Lower lobe of right lung (tissue), 2 donors: Measurements from ENCODE around the gene ZNF853. TPM values are rescaled to one million over a fixed set of nuclear protein-coding genes. Genes with fewer than 3 reads are reported as not detected.

Experiments used
- ATAC-seq, 2 donors: fragments of 200-7000 bp; cut with Tn5 transposase; one replicate each; pipeline ENCODE4 v1.9.1; 2020 to 2022; ENCODE audit warnings: mild to moderate bottlenecking in 2 of 2, moderate library complexity in 2 of 2
- DNase-seq: peaks from one replicate; pipeline ENCODE4 v3.0.0-alpha.2; 2020
- H3K27ac ChIP-seq: fragments of 200-600 bp; one replicate; pipeline ENCODE4 v1.8.0; 2022
- H3K27me3 ChIP-seq: fragments of 200-600 bp; one replicate; pipeline ENCODE4 v1.8.0; 2022; ENCODE audit warnings: low read depth
- H3K36me3 ChIP-seq: fragments of 200-600 bp; one replicate; pipeline ENCODE4 v1.8.0; 2022; ENCODE audit warnings: mild to moderate bottlenecking
- H3K4me1 ChIP-seq: fragments of 200-600 bp; one replicate; pipeline ENCODE4 v1.8.0; 2022
- H3K4me3 ChIP-seq: fragments of 200-600 bp; one replicate; pipeline ENCODE4 v1.8.0; 2022; ENCODE audit warnings: mild to moderate bottlenecking
- H3K9me3 ChIP-seq: fragments of 200-600 bp; one replicate; pipeline ENCODE4 v1.8.0; 2022
- intact Hi-C: fragments of 100-400 bp; cut with DNase I; formaldehyde crosslinking; loops from one replicate; pipeline ENCODE4 v1.11.0; 2022
- total RNA-seq: library from RNA; stranded (reverse); fragmentation: NEBNext Ultra II Directional; extraction: Animal tissue kit (Norgen Biotek cat#: 25700); gene quantifications from one replicate; pipeline ENCODE4 v1.2.1, GENCODE V29; 2021
- TF ChIP-seq, protein P1 (sequence below): fragments of 200-600 bp; IDR thresholded peaks from one replicate; pipeline ENCODE4 v1.8.0; 2022; ENCODE audit warnings: antibody characterized with exemption, mild to moderate bottlenecking
- donor health status: DM: no; HTN: yes; CAD: no; lungs with severe emphysema.

ZNF853 gene
- total RNA-seq, 1 donor from 2014 or later = 4.4 TPM

- intact Hi-C loops = no loop called here
- peak; percentile 85 to 91 for ATAC-seq
- H3K27me3 ChIP-seq = no peaks in the 10 kb centered on the region
- H3K4me1 ChIP-seq = peaks cover 24% of the 10 kb centered on the region
- TF ChIP-seq, protein P1, sequence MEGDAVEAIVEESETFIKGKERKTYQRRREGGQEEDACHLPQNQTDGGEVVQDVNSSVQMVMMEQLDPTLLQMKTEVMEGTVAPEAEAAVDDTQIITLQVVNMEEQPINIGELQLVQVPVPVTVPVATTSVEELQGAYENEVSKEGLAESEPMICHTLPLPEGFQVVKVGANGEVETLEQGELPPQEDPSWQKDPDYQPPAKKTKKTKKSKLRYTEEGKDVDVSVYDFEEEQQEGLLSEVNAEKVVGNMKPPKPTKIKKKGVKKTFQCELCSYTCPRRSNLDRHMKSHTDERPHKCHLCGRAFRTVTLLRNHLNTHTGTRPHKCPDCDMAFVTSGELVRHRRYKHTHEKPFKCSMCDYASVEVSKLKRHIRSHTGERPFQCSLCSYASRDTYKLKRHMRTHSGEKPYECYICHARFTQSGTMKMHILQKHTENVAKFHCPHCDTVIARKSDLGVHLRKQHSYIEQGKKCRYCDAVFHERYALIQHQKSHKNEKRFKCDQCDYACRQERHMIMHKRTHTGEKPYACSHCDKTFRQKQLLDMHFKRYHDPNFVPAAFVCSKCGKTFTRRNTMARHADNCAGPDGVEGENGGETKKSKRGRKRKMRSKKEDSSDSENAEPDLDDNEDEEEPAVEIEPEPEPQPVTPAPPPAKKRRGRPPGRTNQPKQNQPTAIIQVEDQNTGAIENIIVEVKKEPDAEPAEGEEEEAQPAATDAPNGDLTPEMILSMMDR = no peak
- DNase-seq = peak; percentile 79
- peak within 1 kb of the TSS; percentile 84 for H3K27ac ChIP-seq
- peaks cover 13% of the 10 kb centered on the region for H3K36me3 ChIP-seq
- no peaks in the 10 kb centered on the region for H3K9me3 ChIP-seq
- H3K4me3 ChIP-seq = peak within 1 kb of the TSS; percentile 86
These were observed 21.5 kb downstream of the ZNF853 start, which contains the start of gene ZNF316 for GRCh38 chr7:6636741-6637543. ZNF316 (plus strand) TSS chr7:6637318; CDS start chr7:6642410, 5,092 bp downstream.

DNA sequence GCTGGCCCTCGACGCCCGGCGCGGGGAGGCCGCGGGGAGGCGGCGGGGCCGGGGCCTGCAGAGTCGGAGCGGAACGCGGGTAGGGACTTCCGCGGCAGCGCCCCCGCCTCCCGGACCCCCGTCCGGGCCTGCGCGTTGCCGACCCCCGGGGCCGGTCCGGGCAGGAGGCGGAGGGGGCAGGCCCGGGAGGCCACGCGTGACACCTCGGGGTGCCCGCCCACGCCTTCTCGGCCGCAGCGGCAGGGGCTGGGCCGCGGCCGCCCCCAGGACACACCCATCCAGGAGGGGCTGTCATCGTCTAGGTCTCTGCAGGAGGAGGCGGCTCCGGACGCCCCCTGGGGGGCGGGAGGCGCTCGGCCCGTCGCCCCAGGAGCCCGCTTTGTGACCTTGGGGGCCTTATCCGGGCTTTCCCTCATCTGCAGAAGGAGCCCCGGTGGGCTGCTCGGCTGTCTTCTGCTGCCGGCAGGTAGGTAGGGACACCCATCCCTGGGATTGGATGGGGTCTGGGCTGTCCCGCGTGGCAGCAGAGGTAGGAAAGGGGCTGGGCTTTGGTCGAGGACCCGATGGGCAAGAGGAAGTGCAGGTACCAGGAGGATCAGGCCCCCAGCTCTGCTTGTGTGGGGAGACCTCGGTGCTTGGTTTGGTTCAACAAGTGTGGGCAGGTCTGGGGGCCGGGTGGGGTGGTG, 22.3 kb downstream of the ZNF853 start:
- peak; percentile 58 to 59 for ATAC-seq
- Histone ChIP-seq H3K27ac (peak overlapping the region; percentile 84), H3K36me3 (peaks cover 21% of the 10 kb centered on the region), H3K9me3 (no peaks in the 10 kb centered on the region), H3K4me1 (peaks cover 24% of the 10 kb centered on the region), H3K27me3 (no peaks in the 10 kb centered on the region), H3K4me3 (peak overlapping the region; percentile 86)
- TF ChIP-seq, protein P1 = peak; percentile 36
- intact Hi-C loops = no loop called here
- DNase-seq = peak; percentile 59

GRCh38 chr7:6639032-6639431, 23.6 kb downstream of the ZNF853 start:
- Histone ChIP-seq H3K36me3 (peaks cover 34% of the 10 kb centered on the region), H3K4me1 (peaks cover 24% of the 10 kb centered on the region), H3K27ac (no peak overlapping the region), H3K27me3 (no peaks in the 10 kb centered on the region), H3K9me3 (no peaks in the 10 kb centered on the region), H3K4me3 (no peak overlapping the region)
- no peak for ATAC-seq
- no peak for DNase-seq
- intact Hi-C loops = no loop called here
- TF ChIP-seq, protein P1 = no peak

DNA sequence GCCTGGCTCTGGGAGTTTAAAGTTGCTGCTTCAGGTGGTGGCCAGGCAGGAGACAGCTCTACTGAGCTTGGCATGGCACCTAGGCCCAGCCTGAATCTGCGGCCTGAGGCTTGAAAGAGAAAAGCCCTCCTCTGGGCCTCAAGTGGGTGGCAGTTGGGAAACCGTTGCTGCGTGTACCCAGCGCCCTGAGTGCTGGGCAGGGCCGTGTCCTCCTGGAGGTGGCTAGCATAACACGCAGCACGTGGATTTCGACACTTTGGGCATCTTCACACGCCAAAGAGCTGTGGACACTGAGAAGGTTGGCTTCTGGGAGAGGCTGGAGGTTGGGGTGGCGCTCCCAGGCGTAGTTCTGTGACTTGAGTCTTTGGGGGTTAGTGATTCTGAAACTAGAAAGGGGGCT, 24.2 kb downstream of the ZNF853 start:
- no peak overlapping the region for H3K27ac ChIP-seq
- intact Hi-C loops = no loop called here
- no peak overlapping the region for H3K4me3 ChIP-seq
- peaks cover 24% of the 10 kb centered on the region for H3K4me1 ChIP-seq
- peak; percentile 70 for DNase-seq
- peak in 1 of 2 donors; percentile 13 for ATAC-seq
- no peaks in the 10 kb centered on the region for H3K27me3 ChIP-seq
- peaks cover 40% of the 10 kb centered on the region for H3K36me3 ChIP-seq
- TF ChIP-seq, protein P1 = no peak
- H3K9me3 ChIP-seq = no peaks in the 10 kb centered on the region

DNA sequence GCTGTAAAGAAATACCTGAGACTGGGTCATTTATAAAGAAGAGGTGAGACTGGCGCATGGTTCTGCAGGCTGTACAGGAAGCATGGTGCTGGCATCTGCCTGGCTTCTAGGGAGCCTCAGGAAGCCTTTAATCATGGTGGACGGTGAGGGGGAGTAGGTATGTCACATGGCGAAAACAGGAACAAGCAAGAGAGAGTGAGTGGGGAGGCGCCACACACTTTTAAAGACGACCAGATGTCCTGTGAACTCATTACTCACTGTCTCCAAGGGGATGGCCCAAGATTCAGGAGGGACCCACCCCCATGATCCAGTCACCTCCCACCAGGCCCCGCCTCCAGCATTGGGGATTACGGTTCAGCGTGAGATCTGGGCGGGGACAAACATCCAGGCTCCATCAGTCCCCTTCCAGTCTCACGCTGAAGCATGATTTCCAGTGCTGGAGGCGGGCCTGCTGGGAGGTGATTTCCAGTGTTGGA, 24.9 kb downstream of the ZNF853 start:
- Histone ChIP-seq H3K36me3 (peaks cover 47% of the 10 kb centered on the region), H3K9me3 (no peaks in the 10 kb centered on the region), H3K27ac (no peak overlapping the region), H3K4me3 (no peak overlapping the region), H3K4me1 (peaks cover 24% of the 10 kb centered on the region), H3K27me3 (no peaks in the 10 kb centered on the region)
- no peak for ATAC-seq
- intact Hi-C loops = no loop called here
- no peak for DNase-seq
- TF ChIP-seq, protein P1 = no peak
